K562 (cell line): ENCODE data around the gene AGK.

Experiments
- FOXJ2 ChIP-seq: fragments of 200-800 bp; sonication (Bioruptor generic); IDR thresholded peaks from 2 replicates; pipeline ENCODE4 v1.6.1; 2016; ENCODE audit warnings: missing genetic modification characterization, missing compliant biosample characterization
- FOXP4 ChIP-seq: sonication (generic); formaldehyde crosslinking; IDR thresholded peaks from 2 replicates; pipeline ENCODE4 v1.8.0; 2022; ENCODE audit warnings: mild to moderate bottlenecking, missing genetic modification reagents, borderline replicate concordance
- POLR2A ChIP-seq: fragments of 450-650 bp; conservative IDR thresholded peaks from 2 replicates; pipeline ENCODE4 v1.6.1; 2016
- RBBP5 ChIP-seq: fragments of 200-600 bp; sonication (generic); IDR thresholded peaks from 2 replicates; pipeline ENCODE4 v1.6.1; 2012; ENCODE audit warnings: borderline replicate concordance, mild to moderate bottlenecking, low read length, control low read depth, inconsistent platforms; ENCODE audit not compliant: insufficient read depth, poor library complexity, severe bottlenecking
- TF ChIP-seq, protein P1 (sequence below), 3 experiments: IDR thresholded peaks in 2 of 3; conservative IDR thresholded peaks in 1 of 3; 2 replicates each; pipeline ENCODE4 v1.5.1; 2011 to 2012; ENCODE audit warnings: low read length in 3 of 3, mild to moderate bottlenecking in 3 of 3, control low read depth in 2 of 3, improper control_type of control experiment in 1 of 3, inconsistent platforms in 1 of 3, low read depth in 1 of 3, mixed read lengths in 1 of 3, moderate library complexity in 1 of 3; ENCODE audit not compliant: insufficient read depth in 2 of 3

DNA sequence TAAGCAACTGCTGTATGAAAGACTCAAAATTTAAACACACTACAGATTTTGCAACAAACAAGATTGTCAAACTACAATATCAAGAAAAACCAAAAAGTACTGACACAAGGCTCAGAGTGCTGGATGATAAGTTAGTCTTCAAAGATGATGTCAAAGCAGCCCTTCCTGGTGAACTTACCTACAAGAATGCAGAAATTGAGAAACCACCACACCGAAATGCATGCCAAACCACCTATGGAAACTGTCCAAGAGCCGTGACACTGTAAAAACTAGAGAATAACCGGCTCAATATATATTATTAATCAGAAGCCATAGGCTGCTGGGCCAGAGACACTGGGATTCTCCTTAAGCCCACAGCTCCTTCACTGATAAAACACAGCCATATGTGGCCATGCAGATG, 125.4 kb downstream of the AGK start:
- no peak for TF ChIP-seq POLR2A
- no peak for TF ChIP-seq RBBP5
- no peak for TF ChIP-seq FOXP4 (CRISPR knock-in tag)
- TF ChIP-seq FOXJ2 (tag) = no peak
- TF ChIP-seq, protein P1, sequence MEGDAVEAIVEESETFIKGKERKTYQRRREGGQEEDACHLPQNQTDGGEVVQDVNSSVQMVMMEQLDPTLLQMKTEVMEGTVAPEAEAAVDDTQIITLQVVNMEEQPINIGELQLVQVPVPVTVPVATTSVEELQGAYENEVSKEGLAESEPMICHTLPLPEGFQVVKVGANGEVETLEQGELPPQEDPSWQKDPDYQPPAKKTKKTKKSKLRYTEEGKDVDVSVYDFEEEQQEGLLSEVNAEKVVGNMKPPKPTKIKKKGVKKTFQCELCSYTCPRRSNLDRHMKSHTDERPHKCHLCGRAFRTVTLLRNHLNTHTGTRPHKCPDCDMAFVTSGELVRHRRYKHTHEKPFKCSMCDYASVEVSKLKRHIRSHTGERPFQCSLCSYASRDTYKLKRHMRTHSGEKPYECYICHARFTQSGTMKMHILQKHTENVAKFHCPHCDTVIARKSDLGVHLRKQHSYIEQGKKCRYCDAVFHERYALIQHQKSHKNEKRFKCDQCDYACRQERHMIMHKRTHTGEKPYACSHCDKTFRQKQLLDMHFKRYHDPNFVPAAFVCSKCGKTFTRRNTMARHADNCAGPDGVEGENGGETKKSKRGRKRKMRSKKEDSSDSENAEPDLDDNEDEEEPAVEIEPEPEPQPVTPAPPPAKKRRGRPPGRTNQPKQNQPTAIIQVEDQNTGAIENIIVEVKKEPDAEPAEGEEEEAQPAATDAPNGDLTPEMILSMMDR (IDR thresholded peaks at IDR 0.05 in 2 of 3, conservative IDR thresholded peaks at IDR 0.05 in 1 of 3; ENCODE audit: insufficient read depth in 2 of 3, low read depth in 1 of 3, low read length in 3 of 3) = no peak
